Measurements from ENCODE around the gene CYTH2.
"Not testable (repeated sequence)": the region's sequence is repeated elsewhere in the genome, so short reads cannot be mapped to it uniquely, and the experiment has no call there.

CYTH2 gene

DNA sequence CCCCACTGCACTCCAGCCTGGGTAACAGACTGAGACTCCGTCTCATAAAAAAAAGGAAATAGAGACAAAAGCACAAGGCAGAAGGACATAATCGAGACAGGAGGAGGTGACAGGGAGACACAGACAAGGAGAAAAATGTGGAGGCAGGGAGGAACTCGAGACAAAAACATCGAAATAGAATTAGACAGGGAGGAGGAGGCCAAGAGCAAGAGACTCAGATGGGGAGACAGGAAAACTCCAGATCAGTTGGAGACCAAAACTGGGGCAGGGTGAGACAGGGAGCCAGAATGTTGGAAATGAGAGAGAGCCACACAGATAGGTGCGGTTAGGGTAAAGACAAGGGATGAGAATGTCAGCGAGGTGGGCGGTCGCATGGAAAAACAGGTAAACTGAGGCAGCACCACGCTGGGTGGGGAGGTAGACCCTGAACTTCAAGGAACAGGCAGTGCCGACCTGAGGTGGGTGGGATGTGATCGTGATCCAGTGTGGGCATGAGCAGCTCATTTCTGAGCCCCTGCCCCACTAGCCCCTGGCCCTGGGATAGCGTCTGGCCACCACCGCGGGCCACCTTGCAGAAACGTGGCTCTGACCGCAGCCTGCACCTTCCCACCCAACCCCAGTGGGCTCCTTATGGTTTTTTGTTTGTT is 15.2 kb downstream of the CYTH2 start:
- no peaks in the 10 kb centered on the region for H3K4me1 ChIP-seq (ENCODE audit: control insufficient read depth, low read depth, low read length)
- H3K4ac ChIP-seq (ENCODE audit: low read depth, low read length), result no peak overlapping the region
- H3K9ac ChIP-seq (ENCODE audit: low read length), result no peak overlapping the region
- H4K8ac ChIP-seq (ENCODE audit: low read depth, low read length), result no peak overlapping the region
- H3K23ac ChIP-seq (ENCODE audit: low read length), result no peak overlapping the region
- H3K36me3 ChIP-seq (ENCODE audit: control insufficient read depth, insufficient read depth, low read length), result peaks cover 9% of the 10 kb centered on the region
- no peaks in the 10 kb centered on the region for H3K79me1 ChIP-seq (ENCODE audit: low read length)
- H3K18ac ChIP-seq (ENCODE audit: low read length), result no peak overlapping the region
- H2BK120ac ChIP-seq (ENCODE audit: low read depth, low read length), result no peak overlapping the region
- no peak overlapping the region for H3K4me2 ChIP-seq (ENCODE audit: low read length)
- H3K27me3 ChIP-seq (ENCODE audit: insufficient read depth, low read length, poor library complexity), result no peaks in the 10 kb centered on the region
- H2BK5ac ChIP-seq (ENCODE audit: low read length), result no peak overlapping the region
- H3K56ac ChIP-seq (ENCODE audit: low read length), result no peak overlapping the region
- H2BK15ac ChIP-seq (replicated peaks; ENCODE audit: low read depth), result no peak overlapping the region
- no peak for DNase-seq
- H3K4me3 ChIP-seq (ENCODE audit: low read length), result no peak overlapping the region
- no CpG with 5 or more reads among the region's 16 CpGs for WGBS (ENCODE audit: extremely low coverage, insufficient coverage, low lambda C conversion rate)
- H4K5ac ChIP-seq (ENCODE audit: low read length), result no peak overlapping the region
- H3K27ac ChIP-seq (ENCODE audit: low read depth, low read length), result no peak overlapping the region
- H2AK5ac ChIP-seq (ENCODE audit: low read length), result no peak overlapping the region
- no peaks in the 10 kb centered on the region for H3K79me2 ChIP-seq (ENCODE audit: control insufficient read depth, insufficient read depth, low read length)

DNA sequence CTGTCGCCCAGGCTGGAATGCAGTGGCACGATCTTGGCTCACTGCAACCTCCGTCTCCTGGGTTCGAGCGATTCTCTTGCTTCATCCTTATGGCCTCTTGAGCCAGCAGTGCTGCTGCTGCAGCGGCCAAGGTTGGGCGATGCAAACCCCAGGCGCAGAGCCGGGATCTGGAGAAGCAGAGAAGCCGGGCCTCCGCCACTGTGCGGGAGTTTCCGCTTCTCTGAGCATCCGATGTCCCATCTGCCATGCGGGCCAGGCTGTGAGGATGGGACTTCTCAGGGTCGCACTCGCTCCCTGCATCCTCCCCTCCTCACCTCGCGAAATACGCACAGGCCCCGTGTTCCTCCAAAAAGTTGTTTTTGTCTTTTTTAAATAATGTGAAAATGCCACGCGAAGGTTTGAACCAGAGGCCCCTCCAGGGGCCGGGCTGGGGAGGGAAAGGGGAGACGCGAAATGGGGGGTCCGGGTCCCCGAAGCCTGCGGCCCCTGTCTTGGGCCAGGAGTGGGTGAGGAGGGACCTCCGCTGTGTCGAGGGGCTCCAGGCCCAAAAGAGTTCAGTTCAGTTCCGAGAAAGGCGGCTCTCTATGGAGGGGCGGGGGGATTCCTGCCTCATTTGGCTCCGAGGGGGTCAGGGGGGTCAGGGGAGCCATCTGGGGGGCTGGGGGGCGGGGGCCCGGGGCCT is 15.9 kb downstream of the CYTH2 start:
- no peak overlapping the region for H2AK5ac ChIP-seq (ENCODE audit: low read length)
- peaks cover 2% of the 10 kb centered on the region for H3K36me3 ChIP-seq (ENCODE audit: control insufficient read depth, insufficient read depth, low read length)
- H3K79me1 ChIP-seq (ENCODE audit: low read length), result no peaks in the 10 kb centered on the region
- no peak overlapping the region for H3K4me2 ChIP-seq (ENCODE audit: low read length)
- no peak overlapping the region for H3K23ac ChIP-seq (ENCODE audit: low read length)
- H3K27me3 ChIP-seq (ENCODE audit: insufficient read depth, low read length, poor library complexity), result no peaks in the 10 kb centered on the region
- no peak overlapping the region for H4K5ac ChIP-seq (ENCODE audit: low read length)
- H3K9ac ChIP-seq (ENCODE audit: low read length), result no peak overlapping the region
- no peak overlapping the region for H3K4ac ChIP-seq (ENCODE audit: low read depth, low read length)
- WGBS (ENCODE audit: extremely low coverage, insufficient coverage, low lambda C conversion rate), result no CpG with 5 or more reads among the region's 37 CpGs
- no peak overlapping the region for H3K4me3 ChIP-seq (ENCODE audit: low read length)
- no peaks in the 10 kb centered on the region for H3K4me1 ChIP-seq (ENCODE audit: control insufficient read depth, low read depth, low read length)
- no peak overlapping the region for H3K56ac ChIP-seq (ENCODE audit: low read length)
- no peak overlapping the region for H3K27ac ChIP-seq (ENCODE audit: low read depth, low read length)
- no peak overlapping the region for H2BK120ac ChIP-seq (ENCODE audit: low read depth, low read length)
- no peak for DNase-seq
- no peak overlapping the region for H4K8ac ChIP-seq (ENCODE audit: low read depth, low read length)
- H3K79me2 ChIP-seq (ENCODE audit: control insufficient read depth, insufficient read depth, low read length), result no peaks in the 10 kb centered on the region
- H2BK5ac ChIP-seq (ENCODE audit: low read length), result no peak overlapping the region
- no peak overlapping the region for H2BK15ac ChIP-seq (replicated peaks; ENCODE audit: low read depth)
- H3K18ac ChIP-seq (ENCODE audit: low read length), result no peak overlapping the region

DNA sequence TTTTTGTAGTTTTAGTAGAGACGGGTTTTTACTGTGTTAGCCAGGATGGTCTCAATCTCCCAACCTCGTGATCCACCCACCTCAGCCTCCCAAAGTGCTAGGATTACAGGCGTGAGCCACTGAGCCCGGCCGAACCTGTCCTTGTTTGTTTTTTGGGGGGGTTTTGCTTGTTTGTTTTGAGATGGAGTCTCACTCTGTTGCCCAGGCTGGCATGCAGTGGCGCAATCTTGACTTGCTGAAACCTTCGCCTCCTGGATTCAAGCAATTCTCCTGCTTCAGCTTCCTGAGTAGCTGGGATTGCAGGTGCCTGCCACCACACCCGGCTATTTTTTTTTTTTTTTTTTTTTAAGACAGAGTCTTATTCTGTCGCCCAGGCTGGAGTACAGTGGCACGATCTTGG is 17.5 kb downstream of the CYTH2 start:
- H3K79me2 ChIP-seq (ENCODE audit: control insufficient read depth, insufficient read depth, low read length); H3K27ac ChIP-seq (ENCODE audit: low read depth, low read length); H3K4me3 ChIP-seq (ENCODE audit: low read length); H3K4ac ChIP-seq (ENCODE audit: low read depth, low read length); H3K9ac ChIP-seq (ENCODE audit: low read length); H3K23ac ChIP-seq (ENCODE audit: low read length); H3K4me2 ChIP-seq (ENCODE audit: low read length); H2BK120ac ChIP-seq (ENCODE audit: low read depth, low read length); H3K18ac ChIP-seq (ENCODE audit: low read length); H3K27me3 ChIP-seq (ENCODE audit: insufficient read depth, low read length, poor library complexity); H3K56ac ChIP-seq (ENCODE audit: low read length); H2BK15ac ChIP-seq (replicated peaks; ENCODE audit: low read depth); H3K36me3 ChIP-seq (ENCODE audit: control insufficient read depth, insufficient read depth, low read length); H4K5ac ChIP-seq (ENCODE audit: low read length); H2BK5ac ChIP-seq (ENCODE audit: low read length); H3K4me1 ChIP-seq (ENCODE audit: control insufficient read depth, low read depth, low read length); H3K79me1 ChIP-seq (ENCODE audit: low read length); H2AK5ac ChIP-seq (ENCODE audit: low read length); H4K8ac ChIP-seq (ENCODE audit: low read depth, low read length); DNase-seq: not testable (repeated sequence)
- no CpG with 5 or more reads among the region's 10 CpGs for WGBS (ENCODE audit: extremely low coverage, insufficient coverage, low lambda C conversion rate)

DNA sequence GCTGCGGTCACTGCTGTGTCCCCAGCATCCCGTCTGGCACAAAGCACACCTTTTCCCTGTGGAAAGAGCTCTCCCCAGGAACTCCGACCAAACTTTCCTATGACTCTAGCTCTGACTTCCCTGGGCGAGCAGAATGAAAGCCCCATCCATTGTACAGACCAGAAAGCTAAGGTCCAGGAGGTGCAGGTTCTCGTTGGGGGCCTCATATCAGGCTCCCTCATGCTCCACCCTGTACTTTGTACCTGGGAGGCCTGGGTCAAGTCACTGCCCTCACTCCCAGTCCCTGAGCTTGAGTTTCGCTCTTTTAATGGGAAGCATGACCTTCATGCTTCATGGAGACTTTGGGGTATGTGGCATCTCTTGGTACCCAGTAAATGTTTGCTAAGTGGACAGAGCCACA is 18.4 kb downstream of the CYTH2 start:
- Histone ChIP-seq H3K4ac (ENCODE audit: low read depth, low read length) (no peak overlapping the region), H4K8ac (ENCODE audit: low read depth, low read length) (no peak overlapping the region), H2BK120ac (ENCODE audit: low read depth, low read length) (no peak overlapping the region), H3K27me3 (ENCODE audit: insufficient read depth, low read length, poor library complexity) (no peaks in the 10 kb centered on the region), H4K5ac (ENCODE audit: low read length) (no peak overlapping the region), H3K79me2 (ENCODE audit: control insufficient read depth, insufficient read depth, low read length) (no peaks in the 10 kb centered on the region), H3K4me3 (ENCODE audit: low read length) (no peak overlapping the region), H3K56ac (ENCODE audit: low read length) (no peak overlapping the region), H2AK5ac (ENCODE audit: low read length) (no peak overlapping the region), H3K4me1 (ENCODE audit: control insufficient read depth, low read depth, low read length) (no peaks in the 10 kb centered on the region), H3K4me2 (ENCODE audit: low read length) (no peak overlapping the region), H3K27ac (ENCODE audit: low read depth, low read length) (no peak overlapping the region), H3K36me3 (ENCODE audit: control insufficient read depth, insufficient read depth, low read length) (no peaks in the 10 kb centered on the region), H3K18ac (ENCODE audit: low read length) (no peak overlapping the region), H2BK5ac (ENCODE audit: low read length) (no peak overlapping the region), H2BK15ac (replicated peaks; ENCODE audit: low read depth) (no peak overlapping the region), H3K9ac (ENCODE audit: low read length) (no peak overlapping the region), H3K79me1 (ENCODE audit: low read length) (no peaks in the 10 kb centered on the region), H3K23ac (ENCODE audit: low read length) (no peak overlapping the region)
- no peak for DNase-seq
- WGBS (ENCODE audit: extremely low coverage, insufficient coverage, low lambda C conversion rate), result no CpG with 5 or more reads among the region's 6 CpGs

DNA sequence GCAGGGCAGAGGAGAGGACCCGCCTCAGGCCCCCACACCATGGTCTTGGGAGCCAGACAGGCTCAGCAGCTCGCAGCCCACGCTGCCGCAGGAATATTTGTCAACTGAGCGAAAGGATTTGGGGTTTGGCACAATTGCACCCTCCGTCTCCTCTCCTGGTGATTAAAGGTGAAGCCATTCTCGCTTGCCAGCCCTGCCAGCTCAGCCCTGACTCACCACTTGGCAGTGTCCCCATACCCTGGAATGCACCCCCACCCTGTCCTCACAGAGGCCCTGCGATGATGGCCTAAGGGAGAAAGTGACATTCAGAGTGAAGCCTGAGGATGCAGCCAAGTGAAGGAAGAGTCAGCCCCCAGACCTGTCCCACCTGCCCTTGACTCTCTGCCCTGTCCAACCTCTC is 18.8 kb downstream of the CYTH2 start:
- no peak overlapping the region for H4K5ac ChIP-seq (ENCODE audit: low read length)
- no peaks in the 10 kb centered on the region for H3K36me3 ChIP-seq (ENCODE audit: control insufficient read depth, insufficient read depth, low read length)
- H2BK5ac ChIP-seq (ENCODE audit: low read length), result no peak overlapping the region
- no peak for DNase-seq
- H2BK15ac ChIP-seq (replicated peaks; ENCODE audit: low read depth), result no peak overlapping the region
- H4K8ac ChIP-seq (ENCODE audit: low read depth, low read length), result no peak overlapping the region
- H3K4me1 ChIP-seq (ENCODE audit: control insufficient read depth, low read depth, low read length), result no peaks in the 10 kb centered on the region
- no peak overlapping the region for H2AK5ac ChIP-seq (ENCODE audit: low read length)
- H3K27ac ChIP-seq (ENCODE audit: low read depth, low read length), result no peak overlapping the region
- H3K79me1 ChIP-seq (ENCODE audit: low read length), result no peaks in the 10 kb centered on the region
- H3K9ac ChIP-seq (ENCODE audit: low read length), result no peak overlapping the region
- no peak overlapping the region for H3K56ac ChIP-seq (ENCODE audit: low read length)
- H3K4me3 ChIP-seq (ENCODE audit: low read length), result no peak overlapping the region
- H2BK120ac ChIP-seq (ENCODE audit: low read depth, low read length), result no peak overlapping the region
- H3K4me2 ChIP-seq (ENCODE audit: low read length), result no peak overlapping the region
- H3K79me2 ChIP-seq (ENCODE audit: control insufficient read depth, insufficient read depth, low read length), result no peaks in the 10 kb centered on the region
- no peak overlapping the region for H3K23ac ChIP-seq (ENCODE audit: low read length)
- no peak overlapping the region for H3K4ac ChIP-seq (ENCODE audit: low read depth, low read length)
- H3K18ac ChIP-seq (ENCODE audit: low read length), result no peak overlapping the region
- WGBS (ENCODE audit: extremely low coverage, insufficient coverage, low lambda C conversion rate), result no CpG with 5 or more reads among the region's 8 CpGs
- H3K27me3 ChIP-seq (ENCODE audit: insufficient read depth, low read length, poor library complexity), result no peaks in the 10 kb centered on the region

DNA sequence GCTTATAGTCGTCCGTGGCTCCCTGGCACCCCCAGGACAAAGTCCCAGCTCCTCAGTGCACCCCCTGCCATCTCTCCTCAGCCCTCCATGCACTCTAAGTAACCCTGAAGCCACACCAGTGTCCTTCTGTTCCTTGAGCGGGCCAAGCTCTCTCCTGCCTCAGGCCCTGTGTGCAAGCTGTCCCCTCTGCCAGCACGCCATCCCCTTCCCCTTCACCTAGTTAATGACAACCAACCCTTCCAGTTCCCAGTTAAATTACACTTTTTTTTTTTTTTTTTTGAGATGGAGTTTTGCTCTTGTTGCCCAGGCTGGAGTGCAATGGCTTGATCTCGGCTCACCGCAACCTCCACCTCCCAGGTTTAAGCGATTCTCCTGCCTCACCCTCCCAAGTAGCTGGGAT is 19.3 kb downstream of the CYTH2 start:
- H3K4me2 ChIP-seq (ENCODE audit: low read length); H3K79me2 ChIP-seq (ENCODE audit: control insufficient read depth, insufficient read depth, low read length); H3K18ac ChIP-seq (ENCODE audit: low read length); H3K56ac ChIP-seq (ENCODE audit: low read length); H3K36me3 ChIP-seq (ENCODE audit: control insufficient read depth, insufficient read depth, low read length); H4K8ac ChIP-seq (ENCODE audit: low read depth, low read length); H3K27ac ChIP-seq (ENCODE audit: low read depth, low read length); H3K4me3 ChIP-seq (ENCODE audit: low read length); H2BK5ac ChIP-seq (ENCODE audit: low read length); DNase-seq; H4K5ac ChIP-seq (ENCODE audit: low read length); H2AK5ac ChIP-seq (ENCODE audit: low read length); H3K4me1 ChIP-seq (ENCODE audit: control insufficient read depth, low read depth, low read length); H3K79me1 ChIP-seq (ENCODE audit: low read length); H3K27me3 ChIP-seq (ENCODE audit: insufficient read depth, low read length, poor library complexity); H3K23ac ChIP-seq (ENCODE audit: low read length); H2BK120ac ChIP-seq (ENCODE audit: low read depth, low read length); H3K4ac ChIP-seq (ENCODE audit: low read depth, low read length); H3K9ac ChIP-seq (ENCODE audit: low read length); H2BK15ac ChIP-seq (replicated peaks; ENCODE audit: low read depth): not testable (repeated sequence)
- WGBS (ENCODE audit: extremely low coverage, insufficient coverage, low lambda C conversion rate), result no CpG with 5 or more reads among the region's 7 CpGs
